RWPE2 (cell line): ENCODE data around the gene ATXN7L2.

Experiments used
- ATAC-seq: fragments of 200-7000 bp; cut with Tn5 transposase; 3 replicates; pipeline ENCODE4 v1.9.1; 2021; ENCODE audit warnings: low read depth
- DNase-seq: peaks from one replicate; pipeline ENCODE4 v3.0.0-alpha.2; 2020; ENCODE audit warnings: low spot score
- H3K27ac ChIP-seq: fragments of 450-650 bp; 2 replicates; pipeline ENCODE4 v1.5.1; 2017; ENCODE audit warnings: mild to moderate bottlenecking; ENCODE audit not compliant: poor library complexity, severe bottlenecking
- H3K27me3 ChIP-seq: fragments of 250-450 bp; sonication (Bioruptor Pico); 2 replicates; pipeline ENCODE4 v1.5.1; 2021; ENCODE audit warnings: mild to moderate bottlenecking, moderate library complexity; ENCODE audit not compliant: insufficient read depth, poor library complexity, severe bottlenecking
- H3K36me3 ChIP-seq: fragments of 250-450 bp; sonication (Bioruptor Pico); 2 replicates; pipeline ENCODE4 v1.5.1; 2020; ENCODE audit warnings: low read depth, mild to moderate bottlenecking, moderate library complexity
- H3K4me1 ChIP-seq: fragments of 250-450 bp; sonication (Bioruptor Pico); 2 replicates; pipeline ENCODE4 v1.5.1; 2021; ENCODE audit warnings: mild to moderate bottlenecking, moderate library complexity; ENCODE audit not compliant: insufficient read depth, poor library complexity, severe bottlenecking
- H3K4me3 ChIP-seq: fragments of 250-450 bp; sonication (Bioruptor Pico); 2 replicates; pipeline ENCODE4 v1.5.1; 2021; ENCODE audit warnings: mild to moderate bottlenecking, moderate library complexity; ENCODE audit not compliant: severe bottlenecking
- H3K9me3 ChIP-seq: fragments of 250-450 bp; sonication (Bioruptor Pico); 2 replicates; pipeline ENCODE4 v1.5.1; 2021; ENCODE audit warnings: mild to moderate bottlenecking, moderate library complexity; ENCODE audit not compliant: severe bottlenecking
- TF ChIP-seq, protein P1 (sequence below): fragments of 450-650 bp; IDR thresholded peaks from one replicate; pipeline ENCODE4 v1.5.1; 2017; ENCODE audit warnings: mild to moderate bottlenecking, moderate library complexity; ENCODE audit not compliant: poor library complexity, severe bottlenecking

ATXN7L2 gene

DNA sequence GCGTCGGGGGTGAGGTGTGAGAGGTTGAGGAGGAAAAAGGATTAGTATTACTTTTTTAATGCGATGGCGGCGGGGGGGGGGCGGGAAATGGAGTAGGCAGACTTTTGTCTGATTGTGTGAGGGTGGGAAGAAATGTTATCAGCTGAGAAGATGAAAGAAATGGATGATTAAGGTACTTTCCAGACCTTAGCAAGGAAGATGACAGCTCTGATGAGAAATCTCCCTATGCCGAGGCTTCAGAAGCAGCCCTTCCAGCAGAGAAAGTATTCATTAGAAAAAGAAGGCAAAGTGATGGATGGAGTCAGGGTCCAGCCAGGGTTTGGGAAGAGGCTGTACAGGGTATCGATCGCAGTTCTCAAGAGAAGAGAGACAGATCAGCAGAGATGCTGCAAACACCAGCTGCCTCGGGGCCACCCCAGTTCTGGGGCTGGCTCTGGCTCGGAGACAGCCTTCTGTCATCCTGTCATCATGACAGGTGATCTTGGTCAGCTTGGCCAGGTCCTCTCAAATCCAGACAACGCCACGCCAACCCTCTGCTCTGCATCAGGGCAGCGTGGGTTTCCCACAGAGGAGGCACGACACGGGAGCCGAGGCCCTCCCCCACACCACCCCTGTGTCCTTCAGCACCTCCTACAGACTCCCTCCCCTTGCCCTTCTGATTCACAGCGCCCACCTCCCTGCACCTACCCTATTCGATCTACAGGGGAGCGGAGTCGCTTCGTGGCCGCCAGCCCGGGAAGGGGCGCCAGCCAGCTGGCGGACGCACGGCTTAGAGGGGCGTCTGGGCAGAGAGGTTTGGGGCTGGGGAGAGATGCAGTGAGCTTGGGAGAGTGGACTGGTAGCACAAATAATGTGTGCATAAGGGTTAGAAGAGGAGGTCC, 674 bp upstream of the ATXN7L2 start:
- DNase-seq (no peak), ATAC-seq (peak; percentile 19)
- Histone ChIP-seq H3K27me3 (no peaks in the 10 kb centered on the region), H3K27ac (no peak overlapping the region), H3K36me3 (peaks cover 4% of the 10 kb centered on the region; the same call in 1 of the 2 replicates), H3K9me3 (no peaks in the 10 kb centered on the region), H3K4me3 (peak overlapping the region; percentile 99), H3K4me1 (peaks cover 4% of the 10 kb centered on the region)
- TF ChIP-seq, protein P1, sequence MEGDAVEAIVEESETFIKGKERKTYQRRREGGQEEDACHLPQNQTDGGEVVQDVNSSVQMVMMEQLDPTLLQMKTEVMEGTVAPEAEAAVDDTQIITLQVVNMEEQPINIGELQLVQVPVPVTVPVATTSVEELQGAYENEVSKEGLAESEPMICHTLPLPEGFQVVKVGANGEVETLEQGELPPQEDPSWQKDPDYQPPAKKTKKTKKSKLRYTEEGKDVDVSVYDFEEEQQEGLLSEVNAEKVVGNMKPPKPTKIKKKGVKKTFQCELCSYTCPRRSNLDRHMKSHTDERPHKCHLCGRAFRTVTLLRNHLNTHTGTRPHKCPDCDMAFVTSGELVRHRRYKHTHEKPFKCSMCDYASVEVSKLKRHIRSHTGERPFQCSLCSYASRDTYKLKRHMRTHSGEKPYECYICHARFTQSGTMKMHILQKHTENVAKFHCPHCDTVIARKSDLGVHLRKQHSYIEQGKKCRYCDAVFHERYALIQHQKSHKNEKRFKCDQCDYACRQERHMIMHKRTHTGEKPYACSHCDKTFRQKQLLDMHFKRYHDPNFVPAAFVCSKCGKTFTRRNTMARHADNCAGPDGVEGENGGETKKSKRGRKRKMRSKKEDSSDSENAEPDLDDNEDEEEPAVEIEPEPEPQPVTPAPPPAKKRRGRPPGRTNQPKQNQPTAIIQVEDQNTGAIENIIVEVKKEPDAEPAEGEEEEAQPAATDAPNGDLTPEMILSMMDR, result no peak

DNA sequence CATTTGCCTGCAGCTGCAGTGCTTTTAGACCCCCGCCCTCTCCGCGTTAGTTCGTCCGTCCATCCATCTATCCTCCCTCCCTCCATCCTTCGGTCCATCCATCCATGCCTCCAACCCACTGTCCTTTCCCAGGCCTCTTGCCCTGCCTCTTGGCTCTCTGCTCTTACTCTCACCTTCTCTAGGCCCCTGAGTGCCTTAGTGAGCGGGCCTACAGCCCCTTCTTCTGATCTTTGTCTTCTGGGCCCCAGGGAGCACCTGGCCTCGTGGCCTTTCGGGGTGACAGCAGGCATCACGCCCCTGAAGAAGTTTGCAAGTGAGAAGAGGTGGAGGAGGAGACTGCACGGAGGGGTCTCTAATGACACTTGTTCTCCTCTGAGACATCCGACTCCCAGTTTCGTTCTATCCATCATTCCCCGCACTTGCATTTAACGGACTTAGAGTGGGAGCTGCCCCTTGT, 842 bp downstream of the ATXN7L2 start:
- Histone ChIP-seq H3K36me3 (peaks cover 4% of the 10 kb centered on the region; the same call in 1 of the 2 replicates), H3K9me3 (no peaks in the 10 kb centered on the region), H3K4me3 (peak overlapping the region; percentile 99), H3K4me1 (peaks cover 4% of the 10 kb centered on the region), H3K27me3 (no peaks in the 10 kb centered on the region), H3K27ac (peak overlapping the region; percentile 36)
- TF ChIP-seq, protein P1, result no peak
- ATAC-seq (peak; percentile 3; the same call in 1 of the 3 replicates), DNase-seq (no peak)

DNA sequence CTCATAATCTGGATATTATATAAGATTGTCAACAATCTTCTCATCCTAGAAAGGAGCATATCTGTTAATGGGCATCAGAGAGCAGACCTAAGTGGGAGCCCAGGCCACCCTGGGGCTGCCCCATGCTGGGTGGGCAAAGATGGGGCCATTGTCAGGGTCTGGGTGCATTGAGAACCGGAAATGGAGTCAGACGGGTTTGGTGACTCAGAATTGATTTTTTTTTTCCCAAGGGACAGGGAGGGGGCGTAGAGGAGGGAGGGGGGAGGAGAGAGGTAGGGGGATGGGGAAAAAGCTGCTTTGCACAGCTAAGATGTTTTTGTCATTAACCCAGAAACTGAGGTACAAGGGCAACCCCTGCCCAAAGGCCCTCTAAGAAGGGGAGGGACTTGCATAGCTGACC, 1.3 kb downstream of the ATXN7L2 start:
- ATAC-seq, result no peak
- DNase-seq, result no peak

DNA sequence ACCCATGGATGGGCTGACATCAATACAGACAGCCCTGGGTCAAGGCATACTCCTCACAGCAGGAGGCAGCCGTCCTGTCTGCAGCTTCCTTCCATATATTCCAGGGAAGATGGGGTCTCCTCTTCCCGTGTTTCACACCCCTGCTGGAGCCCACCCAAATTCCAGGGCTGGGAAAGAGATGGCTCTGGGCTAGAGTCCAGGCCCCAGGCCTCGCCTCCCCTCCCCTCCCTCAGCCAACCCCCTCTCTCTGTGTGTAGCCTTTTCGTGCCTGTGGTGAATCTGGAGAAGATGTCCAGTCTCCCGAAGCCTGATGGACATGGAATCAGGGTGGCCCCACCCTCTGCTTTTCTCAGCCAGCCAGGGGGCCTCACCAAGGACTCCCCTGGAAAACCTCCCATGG, 3.6 kb downstream of the ATXN7L2 start:
- TF ChIP-seq, protein P1, result no peak

More for the DNA sequence above, 1.3 kb downstream of the ATXN7L2 start:
- peak overlapping the region; percentile 36 for H3K27ac ChIP-seq
- H3K27me3 ChIP-seq, result no peaks in the 10 kb centered on the region
- TF ChIP-seq, protein P1, result no peak
- peaks cover 4% of the 10 kb centered on the region; the same call in 1 of the 2 replicates for H3K36me3 ChIP-seq
- peak overlapping the region; percentile 99 for H3K4me3 ChIP-seq
- H3K9me3 ChIP-seq, result no peaks in the 10 kb centered on the region
- peaks cover 4% of the 10 kb centered on the region for H3K4me1 ChIP-seq

More for the DNA sequence above, 3.6 kb downstream of the ATXN7L2 start:
- no peaks in the 10 kb centered on the region for H3K9me3 ChIP-seq
- H3K27ac ChIP-seq, result no peak overlapping the region
- H3K36me3 ChIP-seq, result peaks cover 4% of the 10 kb centered on the region; the same call in 1 of the 2 replicates
- ATAC-seq (no peak), DNase-seq (no peak)
- peaks cover 4% of the 10 kb centered on the region for H3K4me1 ChIP-seq
- H3K4me3 ChIP-seq, result no peak overlapping the region
- no peaks in the 10 kb centered on the region for H3K27me3 ChIP-seq
